ENCODE data around the gene SIK3. TPM values are rescaled to one million over a fixed set of nuclear protein-coding genes. Genes with fewer than 3 reads are reported as not detected.

SIK3 gene
- total RNA-seq, 2 donors from 2014 or later: 26.7 to 28.0 TPM

DNA sequence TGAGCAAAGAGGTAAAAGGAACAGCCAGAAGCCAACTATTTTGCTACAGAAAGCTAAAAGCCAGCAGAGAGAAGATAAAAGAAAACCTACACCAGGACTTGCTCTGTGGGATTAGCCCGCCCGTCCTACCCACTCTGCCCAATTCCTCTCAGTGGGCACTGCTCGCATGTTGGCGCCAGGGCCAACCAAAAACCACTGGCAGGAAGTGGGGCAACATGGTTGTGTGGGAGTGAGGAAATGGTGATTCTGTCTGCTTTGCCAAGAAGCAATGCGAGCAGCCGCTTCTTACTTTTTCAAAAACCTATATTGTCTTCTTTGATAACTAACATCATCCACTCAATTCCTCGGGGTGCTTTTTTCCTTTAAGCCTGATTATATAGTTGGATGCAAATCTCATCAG is 246.6 kb downstream of the SIK3 start:
- Histone ChIP-seq H3K9ac (ENCODE audit: low read depth in 2 of 2, low read length in 2 of 2) (no peak overlapping the region), H3K4me1 (peaks cover 23% of the 10 kb centered on the region), H3K9me3 (no peaks in the 10 kb centered on the region), H3K27ac (peak overlapping the region; percentile 76), H3K27me3 (no peaks in the 10 kb centered on the region), H3K4me3 (no peak overlapping the region), H3K36me3 (peaks cover 7% of the 10 kb centered on the region)
- no peak for DNase-seq
- intact Hi-C loops (cut with DNase I): no loop called here
- TF ChIP-seq, protein P1, sequence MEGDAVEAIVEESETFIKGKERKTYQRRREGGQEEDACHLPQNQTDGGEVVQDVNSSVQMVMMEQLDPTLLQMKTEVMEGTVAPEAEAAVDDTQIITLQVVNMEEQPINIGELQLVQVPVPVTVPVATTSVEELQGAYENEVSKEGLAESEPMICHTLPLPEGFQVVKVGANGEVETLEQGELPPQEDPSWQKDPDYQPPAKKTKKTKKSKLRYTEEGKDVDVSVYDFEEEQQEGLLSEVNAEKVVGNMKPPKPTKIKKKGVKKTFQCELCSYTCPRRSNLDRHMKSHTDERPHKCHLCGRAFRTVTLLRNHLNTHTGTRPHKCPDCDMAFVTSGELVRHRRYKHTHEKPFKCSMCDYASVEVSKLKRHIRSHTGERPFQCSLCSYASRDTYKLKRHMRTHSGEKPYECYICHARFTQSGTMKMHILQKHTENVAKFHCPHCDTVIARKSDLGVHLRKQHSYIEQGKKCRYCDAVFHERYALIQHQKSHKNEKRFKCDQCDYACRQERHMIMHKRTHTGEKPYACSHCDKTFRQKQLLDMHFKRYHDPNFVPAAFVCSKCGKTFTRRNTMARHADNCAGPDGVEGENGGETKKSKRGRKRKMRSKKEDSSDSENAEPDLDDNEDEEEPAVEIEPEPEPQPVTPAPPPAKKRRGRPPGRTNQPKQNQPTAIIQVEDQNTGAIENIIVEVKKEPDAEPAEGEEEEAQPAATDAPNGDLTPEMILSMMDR (IDR thresholded peaks at IDR 0.05): no peak

- Histone ChIP-seq H3K27ac (no peak overlapping the region), H3K4me3 (no peak overlapping the region), H3K27me3 (no peaks in the 10 kb centered on the region), H3K4me1 (peaks cover 23% of the 10 kb centered on the region), H3K36me3 (peaks cover 7% of the 10 kb centered on the region), H3K9me3 (no peaks in the 10 kb centered on the region), H3K9ac (ENCODE audit: low read depth in 2 of 2, low read length in 2 of 2) (no peak overlapping the region)
- intact Hi-C loops (cut with DNase I): no loop called here
- DNase-seq: no peak
- TF ChIP-seq, protein P1 (IDR thresholded peaks at IDR 0.05): no peak
Observed at GRCh38 chr11:116849486-116849885, 248.7 kb downstream of the SIK3 start.

DNA sequence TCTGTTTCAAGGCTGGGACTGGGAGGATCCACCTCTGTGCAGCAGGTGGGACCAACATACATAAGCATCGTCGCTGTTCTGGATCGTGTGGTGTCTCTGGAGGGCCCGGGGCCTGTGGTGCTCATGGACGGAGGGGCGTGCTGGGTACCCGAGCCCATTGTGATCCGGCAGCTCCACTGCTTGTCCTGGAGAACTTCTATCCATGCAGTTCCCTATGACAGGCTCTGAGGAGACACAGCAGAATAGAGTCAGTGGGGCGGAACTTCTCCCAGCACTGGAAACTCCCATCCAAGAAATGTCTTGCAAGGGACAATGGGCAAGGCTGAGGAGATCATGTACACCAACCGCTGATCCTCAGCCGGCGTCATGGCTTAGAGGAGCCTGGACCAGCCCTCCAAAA is 249.2 kb downstream of the SIK3 start:
- no peak for DNase-seq
- H3K4me1 ChIP-seq: peaks cover 19% of the 10 kb centered on the region
- no peaks in the 10 kb centered on the region for H3K9me3 ChIP-seq
- no peak overlapping the region for H3K27ac ChIP-seq
- TF ChIP-seq, protein P1 (IDR thresholded peaks at IDR 0.05): no peak
- H3K4me3 ChIP-seq: no peak overlapping the region
- H3K9ac ChIP-seq (ENCODE audit: low read depth in 2 of 2, low read length in 2 of 2): no peak overlapping the region
- H3K36me3 ChIP-seq: peaks cover 7% of the 10 kb centered on the region
- no peaks in the 10 kb centered on the region for H3K27me3 ChIP-seq
- intact Hi-C loops (cut with DNase I): no loop called here

- DNase-seq: no peak
- peaks cover 11% of the 10 kb centered on the region for H3K36me3 ChIP-seq
- no peak overlapping the region for H3K4me3 ChIP-seq
- no peaks in the 10 kb centered on the region for H3K9me3 ChIP-seq
- H3K4me1 ChIP-seq: peaks cover 7% of the 10 kb centered on the region
- no peak overlapping the region for H3K9ac ChIP-seq (ENCODE audit: low read depth in 2 of 2, low read length in 2 of 2)
- TF ChIP-seq, protein P1 (IDR thresholded peaks at IDR 0.05): no peak
- no peak overlapping the region for H3K27ac ChIP-seq
- no peaks in the 10 kb centered on the region for H3K27me3 ChIP-seq
- intact Hi-C loops (cut with DNase I): no loop called here
Observed at GRCh38 chr11:116847612-116848011, 250.6 kb downstream of the SIK3 start.

- Histone ChIP-seq H3K27ac (no peak overlapping the region), H3K4me3 (no peak overlapping the region), H3K4me1 (no peaks in the 10 kb centered on the region), H3K27me3 (no peaks in the 10 kb centered on the region), H3K36me3 (peaks cover 11% of the 10 kb centered on the region), H3K9me3 (no peaks in the 10 kb centered on the region), H3K9ac (ENCODE audit: low read depth in 2 of 2, low read length in 2 of 2) (no peak overlapping the region)
- TF ChIP-seq, protein P1 (IDR thresholded peaks at IDR 0.05): no peak
- intact Hi-C loops (cut with DNase I): no loop called here
- DNase-seq: no peak
Observed at GRCh38 chr11:116844722-116845121, 253.5 kb downstream of the SIK3 start.

DNA sequence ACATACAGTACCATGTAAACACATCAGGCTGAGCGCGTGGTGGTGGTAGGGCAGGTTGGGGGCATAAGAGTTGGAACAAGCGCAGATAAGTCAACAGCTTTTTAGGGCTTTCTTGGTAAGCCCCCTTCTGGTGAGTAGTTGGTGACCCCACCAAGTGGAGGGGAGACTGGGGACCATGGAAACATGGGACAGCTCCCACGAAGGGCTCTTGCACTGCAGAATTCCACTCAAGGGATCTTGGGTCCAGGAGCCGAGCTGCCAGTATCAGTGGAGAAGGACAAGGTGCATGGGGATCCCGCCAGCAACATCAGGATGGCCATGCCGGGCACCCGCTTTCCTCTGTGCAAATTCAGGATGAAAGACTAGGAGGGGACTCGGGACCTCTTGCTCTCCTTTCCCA is 254.6 kb downstream of the SIK3 start:
- intact Hi-C loops (cut with DNase I): no loop called here
- Histone ChIP-seq H3K27ac (no peak overlapping the region), H3K27me3 (no peaks in the 10 kb centered on the region), H3K36me3 (peaks cover 11% of the 10 kb centered on the region), H3K9me3 (no peaks in the 10 kb centered on the region), H3K4me1 (no peaks in the 10 kb centered on the region), H3K9ac (ENCODE audit: low read depth in 2 of 2, low read length in 2 of 2) (no peak overlapping the region), H3K4me3 (no peak overlapping the region)
- TF ChIP-seq, protein P1 (IDR thresholded peaks at IDR 0.05): no peak
- no peak for DNase-seq
